Stomach (tissue), 4 donors: ENCODE data around the gene NINL.

Experiments
- POLR2AphosphoS5 ChIP-seq, 3 donors: sonication (generic); formaldehyde crosslinking; IDR thresholded peaks; one replicate each; pipeline ENCODE4 v1.6.1; 2016; ENCODE audit warnings: antibody characterized with exemption in 3 of 3
- TF ChIP-seq, protein P1 (sequence below), 7 experiments: fragments of 450-650 bp in 4 of 7; fragments of 200-600 bp in 3 of 7; sonication (generic) in 3 of 7; IDR thresholded peaks; one replicate each; pipeline ENCODE4 v1.5.1; 2016 to 2019; ENCODE audit warnings: antibody characterized with exemption in 7 of 7, control low read depth in 2 of 7, mild to moderate bottlenecking in 1 of 7

DNA sequence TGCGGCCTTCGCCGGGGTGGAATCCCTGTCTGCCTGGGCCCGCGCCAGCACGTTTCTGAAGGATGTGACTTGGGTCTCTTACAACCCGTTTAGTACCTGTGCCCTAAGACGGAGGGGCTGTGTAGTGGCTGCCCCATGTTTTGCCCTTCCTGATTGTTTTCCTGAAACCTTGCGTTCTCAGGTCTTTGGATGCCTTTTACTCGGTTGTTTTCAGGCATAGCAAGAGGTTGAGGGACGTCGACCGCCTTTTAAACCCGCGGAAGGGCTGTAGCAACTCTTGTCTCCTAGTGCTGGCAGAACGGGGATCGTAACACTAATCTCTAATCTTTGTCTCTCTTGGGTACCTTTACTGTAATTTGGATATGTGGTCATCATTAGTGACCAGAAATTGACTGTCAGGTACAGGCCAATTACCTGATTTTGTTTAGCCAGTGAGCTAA, 39.2 kb upstream of the NINL start:
- TF ChIP-seq, protein P1, sequence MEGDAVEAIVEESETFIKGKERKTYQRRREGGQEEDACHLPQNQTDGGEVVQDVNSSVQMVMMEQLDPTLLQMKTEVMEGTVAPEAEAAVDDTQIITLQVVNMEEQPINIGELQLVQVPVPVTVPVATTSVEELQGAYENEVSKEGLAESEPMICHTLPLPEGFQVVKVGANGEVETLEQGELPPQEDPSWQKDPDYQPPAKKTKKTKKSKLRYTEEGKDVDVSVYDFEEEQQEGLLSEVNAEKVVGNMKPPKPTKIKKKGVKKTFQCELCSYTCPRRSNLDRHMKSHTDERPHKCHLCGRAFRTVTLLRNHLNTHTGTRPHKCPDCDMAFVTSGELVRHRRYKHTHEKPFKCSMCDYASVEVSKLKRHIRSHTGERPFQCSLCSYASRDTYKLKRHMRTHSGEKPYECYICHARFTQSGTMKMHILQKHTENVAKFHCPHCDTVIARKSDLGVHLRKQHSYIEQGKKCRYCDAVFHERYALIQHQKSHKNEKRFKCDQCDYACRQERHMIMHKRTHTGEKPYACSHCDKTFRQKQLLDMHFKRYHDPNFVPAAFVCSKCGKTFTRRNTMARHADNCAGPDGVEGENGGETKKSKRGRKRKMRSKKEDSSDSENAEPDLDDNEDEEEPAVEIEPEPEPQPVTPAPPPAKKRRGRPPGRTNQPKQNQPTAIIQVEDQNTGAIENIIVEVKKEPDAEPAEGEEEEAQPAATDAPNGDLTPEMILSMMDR (IDR thresholded peaks at IDR 0.05), result no peak
- no peak for TF ChIP-seq POLR2AphosphoS5 (IDR thresholded peaks at IDR 0.05)
